HepG2 (cell line): Measurements from ENCODE around the gene ADH4. TPM values are rescaled to one million over a fixed set of nuclear protein-coding genes. Genes with fewer than 3 reads are reported as not detected.

Experiments
- ATAC-seq: fragments of 200-7000 bp; cut with Tn5 transposase; 3 replicates; pipeline ENCODE4 v1.9.1; 2020; ENCODE audit warnings: mild to moderate bottlenecking, moderate library complexity
- BruUV-seq: library from RNA; stranded (reverse); fragments of 400-500 nt; replicated peaks from 2 replicates; lab custom pipeline; 2021; lab: Mats Ljungman, UMichigan
- CTCF ChIA-PET: fragments of 300-600 bp; formaldehyde crosslinking; extraction: SDS; loops from one replicate; lab custom pipeline; 2021; ENCODE audit warnings: low total read pairs, inconsistent platforms, low intra/inter-chr PET ratio; lab: Yijun Ruan, JAX
- POLR2A ChIA-PET: fragments of 350-600 bp; sonication (Branson Sonifier 250); formaldehyde crosslinking; loops from one replicate; lab custom pipeline; 2020; ENCODE audit warnings: antibody characterized with exemption, inconsistent platforms; lab: Yijun Ruan, JAX
- DNase-seq: peaks from one replicate; pipeline ENCODE4 v3.0.0-alpha.2; 2015; ENCODE audit warnings: low spot score
- FAIRE-seq: peaks from 3 replicates; lab custom pipeline; 2011; peaks lifted over from hg19 to GRCh38; lab: Jason Lieb, UNC
- H2AFZ ChIP-seq: one replicate; pipeline ENCODE4 v1.6.1; 2011; ENCODE audit warnings: low read length, inconsistent platforms
- H3K27ac ChIP-seq: fragments of 300-600 bp; 3 replicates; pipeline ENCODE4 v1.8.0; 2011; ENCODE audit warnings: mixed run types, mild to moderate bottlenecking, mixed read lengths, low read length, inconsistent platforms; ENCODE audit not compliant: insufficient read depth; ENCODE audit errors: extremely low read length
- H3K27me3 ChIP-seq, 2 experiments: fragments of 200-600 bp in 1 of 2; 2 replicates in 1 of 2; 3 replicates in 1 of 2; pipeline versions ENCODE4 v1.6.0 to v1.8.0; 2011; ENCODE audit warnings: low read length in 2 of 2, mild to moderate bottlenecking in 2 of 2, moderate library complexity in 2 of 2, inconsistent platforms in 1 of 2; ENCODE audit not compliant: insufficient read depth in 2 of 2, control insufficient read depth in 1 of 2
- H3K36me3 ChIP-seq, 2 experiments: fragments of 200-600 bp in 1 of 2; replicated peaks in 1 of 2; 2 replicates in 1 of 2; 3 replicates in 1 of 2; pipeline versions ENCODE4 v1.5.1 to v1.8.0; 2011; ENCODE audit warnings: low read length in 2 of 2, inconsistent platforms in 1 of 2; ENCODE audit not compliant: insufficient read depth in 2 of 2, control insufficient read depth in 1 of 2
- H3K4me1 ChIP-seq: 2 replicates; pipeline ENCODE4 v1.5.1; 2012; ENCODE audit warnings: low read length, inconsistent platforms; ENCODE audit not compliant: insufficient read depth
- H3K4me2 ChIP-seq: 2 replicates; pipeline ENCODE4 v1.6.0; 2011; ENCODE audit warnings: low read depth, low read length, inconsistent platforms
- H3K4me3 ChIP-seq, 3 experiments: fragments of 200-600 bp in 1 of 3; sonication (generic), shearing (Covaris generic) in 1 of 3; replicated peaks in 1 of 3; 2 replicates each; pipeline ENCODE4 v1.5.1; 2011 to 2016; ENCODE audit warnings: low read length in 3 of 3, inconsistent platforms in 2 of 3, low read depth in 2 of 3, mild to moderate bottlenecking in 2 of 3, control low read depth in 1 of 3, mixed read lengths in 1 of 3; ENCODE audit not compliant: insufficient read depth in 1 of 3
- H3K79me2 ChIP-seq: one replicate; pipeline ENCODE4 v1.6.1; 2011; ENCODE audit warnings: low read length, inconsistent platforms; ENCODE audit not compliant: insufficient read depth
- H3K9ac ChIP-seq: 2 replicates; pipeline ENCODE4 v1.6.0; 2011; ENCODE audit warnings: mild to moderate bottlenecking, low read depth, low read length, inconsistent platforms; ENCODE audit not compliant: insufficient read depth
- H3K9me3 ChIP-seq: 2 replicates; pipeline ENCODE4 v1.5.1; 2012; ENCODE audit warnings: mild to moderate bottlenecking, low read length
- H4K20me1 ChIP-seq: 2 replicates; pipeline ENCODE4 v1.6.0; 2011; ENCODE audit warnings: inconsistent platforms, mild to moderate bottlenecking, low read length, moderate library complexity; ENCODE audit not compliant: insufficient read depth
- ATF7-NPFF ChIP-seq: sonication (generic); formaldehyde crosslinking; IDR thresholded peaks from 2 replicates; pipeline ENCODE4 v1.8.1; 2023; ENCODE audit warnings: mild to moderate bottlenecking, low read depth, missing genetic modification reagents, moderate library complexity
- BHLHE40 ChIP-seq: IDR thresholded peaks from 2 replicates; pipeline ENCODE4 v1.6.1; 2011; ENCODE audit warnings: low read length, improper control_type of control experiment
- GATA4 ChIP-seq: sonication (generic); IDR thresholded peaks from 2 replicates; pipeline ENCODE4 v1.6.1; 2016; ENCODE audit warnings: antibody characterized with exemption, low read depth, borderline replicate concordance
- KLF16 ChIP-seq, 2 experiments: sonication (generic) in 1 of 2; formaldehyde crosslinking in 1 of 2; IDR thresholded peaks; 2 replicates each; pipeline versions ENCODE4 v1.6.1 to v1.8.0; 2016 to 2023; ENCODE audit warnings: missing genetic modification reagents in 2 of 2, missing compliant biosample characterization in 1 of 2
- MAFF ChIP-seq: IDR thresholded peaks from 2 replicates; pipeline ENCODE4 v1.6.1; 2011; ENCODE audit warnings: low read depth, low read length, improper control_type of control experiment
- MAFK ChIP-seq, 2 experiments: IDR thresholded peaks in 1 of 2; conservative IDR thresholded peaks in 1 of 2; 2 replicates each; pipeline ENCODE4 v1.6.1; 2011; ENCODE audit warnings: improper control_type of control experiment in 2 of 2, low read length in 2 of 2
- POLR2G ChIP-seq: fragments of 200-400 bp; formaldehyde crosslinking; IDR thresholded peaks from 2 replicates; pipeline ENCODE4 v1.6.1; 2018; ENCODE audit warnings: mild to moderate bottlenecking, low read depth, low read length, moderate library complexity
- RFX1 ChIP-seq: fragments of 450-650 bp; IDR thresholded peaks from 2 replicates; pipeline ENCODE4 v1.6.1; 2017
- SOX6 ChIP-seq, 2 experiments: fragments of 450-650 bp in 1 of 2; sonication (generic) in 1 of 2; formaldehyde crosslinking in 1 of 2; IDR thresholded peaks; 2 replicates each; pipeline versions ENCODE4 v1.4.0 to v1.6.1; 2017 to 2020; ENCODE audit warnings: antibody characterized with exemption in 1 of 2, mild to moderate bottlenecking in 1 of 2, missing genetic modification reagents in 1 of 2
- SRF ChIP-seq: IDR thresholded peaks from 2 replicates; pipeline ENCODE4 v1.6.1; 2011; ENCODE audit warnings: mild to moderate bottlenecking, low read depth, low read length, moderate library complexity
- SRSF1 ChIP-seq: fragments of 200-400 bp; formaldehyde crosslinking; optimal IDR thresholded peaks from 2 replicates; pipeline ENCODE3; 2017; ENCODE audit warnings: mild to moderate bottlenecking, low read depth, low read length, moderate library complexity
- ZFAT ChIP-seq: sonication (generic); formaldehyde crosslinking; conservative IDR thresholded peaks from 2 replicates; pipeline ENCODE4 v1.8.1; 2023; ENCODE audit warnings: missing genetic modification reagents, inconsistent platforms
- ZNF615 ChIP-seq: sonication (generic); formaldehyde crosslinking; IDR thresholded peaks from 2 replicates; pipeline ENCODE4 v1.5.0; 2020; ENCODE audit warnings: mild to moderate bottlenecking, missing genetic modification reagents, borderline replicate concordance
- WGBS: methylation state at CpG from one replicate; pipeline ENCODE4 v1.1.6; 2017; ENCODE audit warnings: low lambda C conversion rate; 5-methylcytosine and 5-hydroxymethylcytosine counted together
- in situ Hi-C: cut with HindIII; loops from 2 replicates; pipeline ENCODE4 v1.10.0; 2017; ENCODE audit warnings: low pct_unique_long_range_greater_than_20kb; ENCODE audit not compliant: extremely low pct_ligation_motif_present
- intact Hi-C: fragments of 100-400 bp; cut with micrococcal nuclease; formaldehyde crosslinking; loops from one replicate; pipeline ENCODE4 v1.10.0; 2022; ENCODE audit not compliant: unreplicated experiment
- polyA plus RNA-seq, 8 experiments: library from polyadenylated mRNA; depleted of rRNA in 3 of 8; stranded (reverse) in 7 of 8; unstranded in 1 of 8; fragments of >200 nt; fragmentation: Illumina TruSeq in 4 of 8; extraction: Trizol in 4 of 8; gene quantifications; 2 replicates each; pipeline versions ENCODE4 v1.2.1 to v1.2.3, GENCODE V29; 2011 to 2016; ENCODE audit warnings: low read depth in 4 of 8, missing spikeins in 1 of 8, mixed read lengths in 1 of 8; ENCODE audit not compliant: insufficient read depth in 1 of 8
- total RNA-seq, 5 experiments: library from RNA; depleted of rRNA; stranded (reverse); fragments of >200 nt; fragmentation: Illumina TruSeq; extraction: Trizol; gene quantifications; 2 replicates each; pipeline ENCODE4 v1.2.3, GENCODE V29; 2016; ENCODE audit warnings: low read depth in 1 of 5
- TF ChIP-seq, protein P1 (sequence below): sonication (generic); formaldehyde crosslinking; IDR thresholded peaks from 2 replicates; pipeline ENCODE4 v1.4.0; 2020; ENCODE audit warnings: mild to moderate bottlenecking, missing genetic modification reagents
- TF ChIP-seq, protein P2 (sequence below): sonication (generic); formaldehyde crosslinking; IDR thresholded peaks from 2 replicates; pipeline ENCODE4 v1.5.1; 2020; ENCODE audit warnings: missing genetic modification reagents, mild to moderate bottlenecking, borderline replicate concordance
- TF ChIP-seq, protein P3 (sequence below): sonication (generic); formaldehyde crosslinking; IDR thresholded peaks from 2 replicates; pipeline ENCODE4 v1.8.1; 2022; ENCODE audit warnings: low read depth, mild to moderate bottlenecking, missing genetic modification reagents

ADH4 gene
- total and polyA plus RNA-seq, 2 of the 13 experiments (the other 11 are each of a cell fraction or from before 2014, with no cell fraction given) = 24.3 to 31.1 TPM

DNA sequence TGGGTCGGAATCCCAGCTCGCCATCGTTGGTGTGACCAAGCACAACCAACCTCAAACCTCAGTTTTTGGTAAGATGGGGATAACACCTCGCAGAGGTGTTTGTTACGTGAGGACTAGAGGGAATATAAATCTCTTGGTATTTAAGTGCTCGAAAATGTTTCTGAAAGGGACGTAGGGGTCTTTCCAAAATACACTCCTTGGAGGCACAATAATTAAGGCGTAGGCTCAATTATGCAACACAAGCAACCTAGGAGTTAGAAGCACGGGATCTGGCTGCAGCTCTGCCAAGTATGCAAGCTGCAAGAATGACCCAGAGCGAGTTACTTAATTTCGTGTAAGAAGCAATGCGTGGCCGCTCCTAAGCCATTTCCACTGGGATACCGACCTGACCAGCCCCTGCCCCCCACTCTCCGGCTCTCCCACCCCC lies 56.1 kb downstream of the ADH4 start (continued):
- TF ChIP-seq POLR2G = no peak
- no peak for TF ChIP-seq ZFAT (CRISPR knock-in tag)
- no peak for TF ChIP-seq RFX1
- TF ChIP-seq ATF7-NPFF (CRISPR knock-in tag) = 0 out of 2 replicates have a peak, but pooled peaks have one; percentile 9
- TF ChIP-seq, protein P1, sequence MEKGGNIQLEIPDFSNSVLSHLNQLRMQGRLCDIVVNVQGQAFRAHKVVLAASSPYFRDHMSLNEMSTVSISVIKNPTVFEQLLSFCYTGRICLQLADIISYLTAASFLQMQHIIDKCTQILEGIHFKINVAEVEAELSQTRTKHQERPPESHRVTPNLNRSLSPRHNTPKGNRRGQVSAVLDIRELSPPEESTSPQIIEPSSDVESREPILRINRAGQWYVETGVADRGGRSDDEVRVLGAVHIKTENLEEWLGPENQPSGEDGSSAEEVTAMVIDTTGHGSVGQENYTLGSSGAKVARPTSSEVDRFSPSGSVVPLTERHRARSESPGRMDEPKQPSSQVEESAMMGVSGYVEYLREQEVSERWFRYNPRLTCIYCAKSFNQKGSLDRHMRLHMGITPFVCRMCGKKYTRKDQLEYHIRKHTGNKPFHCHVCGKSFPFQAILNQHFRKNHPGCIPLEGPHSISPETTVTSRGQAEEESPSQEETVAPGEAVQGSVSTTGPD (CRISPR knock-in tag) = no peak
- TF ChIP-seq, protein P2, sequence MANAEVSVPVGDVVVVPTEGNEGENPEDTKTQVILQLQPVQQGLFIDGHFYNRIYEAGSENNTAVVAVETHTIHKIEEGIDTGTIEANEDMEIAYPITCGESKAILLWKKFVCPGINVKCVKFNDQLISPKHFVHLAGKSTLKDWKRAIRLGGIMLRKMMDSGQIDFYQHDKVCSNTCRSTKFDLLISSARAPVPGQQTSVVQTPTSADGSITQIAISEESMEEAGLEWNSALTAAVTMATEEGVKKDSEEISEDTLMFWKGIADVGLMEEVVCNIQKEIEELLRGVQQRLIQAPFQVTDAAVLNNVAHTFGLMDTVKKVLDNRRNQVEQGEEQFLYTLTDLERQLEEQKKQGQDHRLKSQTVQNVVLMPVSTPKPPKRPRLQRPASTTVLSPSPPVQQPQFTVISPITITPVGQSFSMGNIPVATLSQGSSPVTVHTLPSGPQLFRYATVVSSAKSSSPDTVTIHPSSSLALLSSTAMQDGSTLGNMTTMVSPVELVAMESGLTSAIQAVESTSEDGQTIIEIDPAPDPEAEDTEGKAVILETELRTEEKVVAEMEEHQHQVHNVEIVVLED (CRISPR knock-in tag) = no peak
- TF ChIP-seq GATA4 = no peak
- 0 out of 2 replicates have a peak, but pooled peaks have one; percentile 8 for TF ChIP-seq BHLHE40

DNA sequence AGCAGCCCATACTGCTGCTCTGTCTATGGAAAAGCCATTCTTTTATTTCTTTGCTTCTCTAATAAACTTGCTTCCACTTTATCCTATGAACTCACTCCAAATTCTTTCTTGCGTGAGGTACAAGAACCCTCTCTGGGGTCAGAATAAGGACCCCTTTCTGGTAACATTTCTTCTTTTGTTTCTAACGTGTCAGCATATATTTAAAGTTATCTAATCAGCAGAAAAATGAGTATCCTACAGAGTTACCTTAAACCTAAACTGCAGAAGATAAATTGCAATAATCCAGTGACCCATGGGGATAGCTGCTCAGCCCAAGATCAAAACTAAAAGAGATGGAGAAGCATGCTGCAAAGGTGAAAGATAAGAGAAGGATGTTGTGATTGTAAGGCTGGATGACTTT lies 59.5 kb downstream of the ADH4 start:
- no peak for DNase-seq
- peaks cover 18 to 58% of the 10 kb centered on the region in 2 experiments for H3K36me3 ChIP-seq
- FAIRE-seq = no peak
- ATAC-seq = no peak
- TF ChIP-seq KLF16 (CRISPR knock-in tag; IDR thresholded peaks at IDR 0.05) = no peak
- peak; percentile 2; the same call in 1 of the 2 replicates for TF ChIP-seq POLR2G
- TF ChIP-seq MAFF = peak; percentile 87
- no peak for TF ChIP-seq ZNF615 (CRISPR knock-in tag)
- TF ChIP-seq SOX6 (IDR thresholded peaks at IDR 0.05) = no peak
- TF ChIP-seq SOX6 (CRISPR knock-in tag; IDR thresholded peaks at IDR 0.05) = no peak
- TF ChIP-seq, protein P3, sequence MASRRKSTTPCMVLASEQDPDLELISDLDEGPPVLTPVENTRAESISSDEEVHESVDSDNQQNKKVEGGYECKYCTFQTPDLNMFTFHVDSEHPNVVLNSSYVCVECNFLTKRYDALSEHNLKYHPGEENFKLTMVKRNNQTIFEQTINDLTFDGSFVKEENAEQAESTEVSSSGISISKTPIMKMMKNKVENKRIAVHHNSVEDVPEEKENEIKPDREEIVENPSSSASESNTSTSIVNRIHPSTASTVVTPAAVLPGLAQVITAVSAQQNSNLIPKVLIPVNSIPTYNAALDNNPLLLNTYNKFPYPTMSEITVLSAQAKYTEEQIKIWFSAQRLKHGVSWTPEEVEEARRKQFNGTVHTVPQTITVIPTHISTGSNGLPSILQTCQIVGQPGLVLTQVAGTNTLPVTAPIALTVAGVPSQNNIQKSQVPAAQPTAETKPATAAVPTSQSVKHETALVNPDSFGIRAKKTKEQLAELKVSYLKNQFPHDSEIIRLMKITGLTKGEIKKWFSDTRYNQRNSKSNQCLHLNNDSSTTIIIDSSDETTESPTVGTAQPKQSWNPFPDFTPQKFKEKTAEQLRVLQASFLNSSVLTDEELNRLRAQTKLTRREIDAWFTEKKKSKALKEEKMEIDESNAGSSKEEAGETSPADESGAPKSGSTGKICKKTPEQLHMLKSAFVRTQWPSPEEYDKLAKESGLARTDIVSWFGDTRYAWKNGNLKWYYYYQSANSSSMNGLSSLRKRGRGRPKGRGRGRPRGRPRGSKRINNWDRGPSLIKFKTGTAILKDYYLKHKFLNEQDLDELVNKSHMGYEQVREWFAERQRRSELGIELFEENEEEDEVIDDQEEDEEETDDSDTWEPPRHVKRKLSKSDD (CRISPR knock-in tag) = no peak
- TF ChIP-seq MAFK (conservative IDR thresholded peaks at IDR 0.05 in 1 of 2, IDR thresholded peaks at IDR 0.05 in 1 of 2; ENCODE audit: low read length in 2 of 2) = peak; percentile 63 to 90
- TF ChIP-seq SRSF1 = no peak
- no peak for TF ChIP-seq SRF
- TF ChIP-seq, all 625 proteins: peak for 3
- H2AFZ ChIP-seq = no peak overlapping the region
- CTCF ChIA-PET = no interaction called here
- in situ Hi-C loops (no loop called here), intact Hi-C loops (loop anchor here (10.0 kb wide), 2 partner anchors 130 to 380 kb away; partner anchors contain the start of gene ADH6)
- H4K20me1 ChIP-seq = peaks cover 21% of the 10 kb centered on the region
- WGBS = 96% methylated on average over 2 of the region's 2 CpGs
- H3K4me3 ChIP-seq = no peak overlapping the region
- peaks cover 52% of the 10 kb centered on the region for H3K4me1 ChIP-seq
- BruUV-seq = no TSS peak
- POLR2A ChIA-PET = no interaction called here
- H3K4me2 ChIP-seq = no peak overlapping the region
- H3K9me3 ChIP-seq = no peaks in the 10 kb centered on the region
- no peaks in the 10 kb centered on the region; a peak in 1 of 5 replicates for H3K27me3 ChIP-seq
- H3K27ac ChIP-seq = no peak overlapping the region
- H3K9ac ChIP-seq = no peak overlapping the region
- peaks cover 70% of the 10 kb centered on the region for H3K79me2 ChIP-seq
